ENCODE measurements around the gene SIGLEC1. TPM values are rescaled to one million over a fixed set of nuclear protein-coding genes. Genes with fewer than 3 reads are reported as not detected.

The SIGLEC1 gene
- total RNA-seq, 1 donor from 2014 or later, result not detected

- no peaks in the 10 kb centered on the region for H3K4me1 Mint-ChIP-seq (ENCODE audit: low read depth)
- DNase-seq (ENCODE audit: low spot score, unreplicated experiment), result no peak
- no peaks in the 10 kb centered on the region for H3K36me3 Mint-ChIP-seq (ENCODE audit: insufficient read depth)
- peaks cover 32% of the 10 kb centered on the region for H3K27me3 Mint-ChIP-seq
- H3K4me3 Mint-ChIP-seq (ENCODE audit: low read depth), result no peak overlapping the region
- no peak for TF ChIP-seq CTCF (IDR thresholded peaks at IDR 0.05; ENCODE audit: unreplicated experiment)
- no peaks in the 10 kb centered on the region for H3K9me3 Mint-ChIP-seq (ENCODE audit: low read depth)
- no peak overlapping the region for H3K27ac Mint-ChIP-seq
Observed at GRCh38 chr20:3720068-3720467, 7.7 kb upstream of the SIGLEC1 start.

GRCh38 chr20:3719046-3719445 is 6.6 kb upstream of the SIGLEC1 start:
- H3K9me3 Mint-ChIP-seq (ENCODE audit: low read depth), result no peaks in the 10 kb centered on the region
- no peaks in the 10 kb centered on the region for H3K36me3 Mint-ChIP-seq (ENCODE audit: insufficient read depth)
- DNase-seq (ENCODE audit: low spot score, unreplicated experiment), result no peak
- TF ChIP-seq CTCF (IDR thresholded peaks at IDR 0.05; ENCODE audit: unreplicated experiment), result no peak
- peaks cover 25% of the 10 kb centered on the region for H3K27me3 Mint-ChIP-seq
- no peak overlapping the region for H3K4me3 Mint-ChIP-seq (ENCODE audit: low read depth)
- no peak overlapping the region for H3K27ac Mint-ChIP-seq
- no peaks in the 10 kb centered on the region for H3K4me1 Mint-ChIP-seq (ENCODE audit: low read depth)

- no peaks in the 10 kb centered on the region for H3K9me3 Mint-ChIP-seq (ENCODE audit: low read depth)
- H3K27ac Mint-ChIP-seq, result no peak overlapping the region
- H3K4me1 Mint-ChIP-seq (ENCODE audit: low read depth), result no peaks in the 10 kb centered on the region
- H3K27me3 Mint-ChIP-seq, result peaks cover 21% of the 10 kb centered on the region
- DNase-seq (ENCODE audit: low spot score, unreplicated experiment), result peak; percentile 25
- H3K36me3 Mint-ChIP-seq (ENCODE audit: insufficient read depth), result no peaks in the 10 kb centered on the region
- TF ChIP-seq CTCF (IDR thresholded peaks at IDR 0.05; ENCODE audit: unreplicated experiment), result peak; percentile 74
- no peak overlapping the region for H3K4me3 Mint-ChIP-seq (ENCODE audit: low read depth)
Observed at GRCh38 chr20:3716195-3716834, 3.9 kb upstream of the SIGLEC1 start.

- peaks cover 2% of the 10 kb centered on the region for H3K4me1 Mint-ChIP-seq (ENCODE audit: low read depth)
- no peak overlapping the region for H3K4me3 Mint-ChIP-seq (ENCODE audit: low read depth)
- no peaks in the 10 kb centered on the region for H3K9me3 Mint-ChIP-seq (ENCODE audit: low read depth)
- TF ChIP-seq CTCF (IDR thresholded peaks at IDR 0.05; ENCODE audit: unreplicated experiment), result no peak
- no peak for DNase-seq (ENCODE audit: low spot score, unreplicated experiment)
- peaks cover 6% of the 10 kb centered on the region for H3K27me3 Mint-ChIP-seq
- no peaks in the 10 kb centered on the region for H3K36me3 Mint-ChIP-seq (ENCODE audit: insufficient read depth)
- no peak overlapping the region for H3K27ac Mint-ChIP-seq
Observed at GRCh38 chr20:3714092-3714491, 1.7 kb upstream of the SIGLEC1 start.

GRCh38 chr20:3711484-3711941 is 887 bp downstream of the SIGLEC1 start:
- no peak for TF ChIP-seq CTCF (IDR thresholded peaks at IDR 0.05; ENCODE audit: unreplicated experiment)
- peak overlapping the region; percentile 67 for H3K27ac Mint-ChIP-seq
- no peak overlapping the region for H3K4me3 Mint-ChIP-seq (ENCODE audit: low read depth)

More at GRCh38 chr20:3711484-3711941, 887 bp downstream of the SIGLEC1 start:
- no peak for DNase-seq (ENCODE audit: low spot score, unreplicated experiment)
- no peaks in the 10 kb centered on the region for H3K9me3 Mint-ChIP-seq (ENCODE audit: low read depth)
- H3K27me3 Mint-ChIP-seq, result peaks cover 8% of the 10 kb centered on the region
- no peaks in the 10 kb centered on the region for H3K36me3 Mint-ChIP-seq (ENCODE audit: insufficient read depth)
- H3K4me1 Mint-ChIP-seq (ENCODE audit: low read depth), result peaks cover 2% of the 10 kb centered on the region
